DMS79 (cell line): ENCODE results near the gene EVA1C.
"Not testable (repeated sequence)": the region's sequence is repeated elsewhere in the genome, so short reads cannot be mapped to it uniquely, and the experiment has no call there.

Experiments
- DNase-seq: peaks from one replicate; lab custom pipeline; 2025; lab: John Stamatoyannopoulos, UW

The EVA1C gene

DNA sequence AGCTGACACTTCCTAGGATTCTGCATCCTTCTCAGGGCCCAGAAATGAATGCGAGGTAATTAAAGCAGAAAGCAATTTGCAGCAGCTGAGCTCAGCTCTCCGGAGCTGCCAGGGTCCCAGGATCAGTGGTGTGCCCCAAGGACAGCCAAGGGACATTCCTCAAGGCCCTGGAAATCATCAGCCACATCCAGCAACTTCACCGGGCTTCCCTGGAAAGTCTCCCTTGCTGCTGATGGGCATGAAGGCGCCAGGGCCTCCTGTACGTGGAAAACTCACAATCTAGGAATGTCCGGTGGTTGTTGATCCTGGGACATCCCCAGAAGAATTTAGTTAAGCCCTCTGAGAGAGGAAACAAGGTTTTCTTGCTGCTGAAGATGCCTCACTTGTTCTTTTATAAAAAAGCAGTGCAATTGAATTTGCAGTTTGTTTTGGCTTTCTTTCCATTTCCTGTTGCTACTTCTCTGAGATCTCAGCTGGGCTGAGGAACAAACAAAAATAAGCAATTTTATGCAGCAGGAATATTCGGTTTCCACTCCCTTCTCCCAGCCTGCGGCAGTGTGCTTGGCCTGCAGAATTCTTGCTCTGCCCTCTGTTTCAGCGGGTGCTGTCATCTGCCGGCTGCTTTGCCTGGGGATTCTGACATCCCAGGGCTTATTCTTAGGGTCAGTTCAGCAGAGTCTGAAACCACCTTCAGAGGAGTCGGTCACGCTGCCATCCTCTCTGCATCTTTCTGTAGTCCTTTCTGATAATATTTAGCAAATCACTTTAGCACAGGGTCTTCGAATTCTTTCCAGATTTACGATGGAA is 86.9 kb downstream of the EVA1C start:
- DNase-seq: no peak

DNA sequence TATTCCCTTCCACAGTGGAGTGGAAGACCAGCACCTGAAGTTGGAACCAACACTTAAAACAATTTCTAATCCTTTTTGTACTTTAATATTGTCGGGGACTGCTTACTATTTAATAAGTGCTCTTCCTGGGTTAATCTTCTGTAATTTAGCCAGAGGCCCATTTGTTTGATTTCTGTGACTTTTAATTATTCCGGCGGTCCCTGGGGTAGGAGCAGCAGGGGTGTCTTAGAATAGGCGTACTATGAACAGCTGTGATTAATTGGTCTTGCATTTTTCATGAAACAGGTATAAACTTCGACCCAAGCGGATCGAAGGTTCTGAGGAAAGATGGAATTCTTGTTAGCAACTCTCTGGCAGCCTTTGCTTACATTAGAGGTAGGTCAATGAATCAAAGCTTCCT is 91.1 kb downstream of the EVA1C start:
- not testable (repeated sequence) for DNase-seq

DNA sequence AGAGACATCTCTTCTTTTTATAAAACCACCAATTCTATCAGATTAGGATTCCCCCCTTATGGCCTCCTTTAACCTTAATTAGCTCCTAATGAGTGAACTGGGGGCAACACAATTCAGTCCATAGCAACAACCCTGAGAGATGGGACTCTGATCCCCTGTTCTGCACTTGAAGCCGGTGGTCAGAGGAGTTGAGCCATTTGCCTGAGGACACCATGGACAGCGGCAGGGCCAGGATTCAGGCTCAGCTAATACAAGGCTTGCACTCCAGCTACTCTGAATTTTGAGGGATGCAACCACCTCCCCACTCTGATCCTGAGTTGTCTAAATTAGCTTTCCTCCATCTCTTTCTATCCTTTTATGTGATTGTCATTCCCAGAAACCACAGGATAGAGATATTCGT is 93.3 kb downstream of the EVA1C start:
- not testable (repeated sequence) for DNase-seq

DNA sequence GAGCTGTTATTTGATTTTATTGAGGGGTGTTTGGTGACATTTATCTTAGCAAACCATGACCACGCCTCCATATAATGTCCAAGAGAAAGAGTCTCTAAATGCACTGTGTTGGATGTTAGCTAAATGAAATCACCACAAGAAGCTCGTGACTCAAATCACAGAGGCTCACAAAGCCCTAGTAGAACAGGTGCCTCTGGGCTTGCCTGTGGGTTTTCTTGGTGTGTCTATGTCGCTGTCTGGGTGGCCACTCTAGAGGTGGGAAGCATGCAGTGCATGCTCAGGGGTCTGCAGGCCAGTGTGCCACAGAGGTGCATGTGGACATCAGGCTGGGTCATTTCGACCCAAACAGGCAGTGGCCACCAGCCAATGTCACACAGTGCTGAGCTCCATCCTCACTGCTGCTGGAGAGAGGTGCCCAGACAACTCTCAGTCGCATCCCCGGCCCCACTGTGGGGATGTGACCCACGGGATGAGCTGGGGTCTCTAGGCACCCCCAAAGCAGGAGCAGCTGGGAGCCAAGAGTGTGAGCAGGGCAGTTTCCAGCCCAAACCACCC is 94.0 kb downstream of the EVA1C start:
- not testable (repeated sequence) for DNase-seq

DNA sequence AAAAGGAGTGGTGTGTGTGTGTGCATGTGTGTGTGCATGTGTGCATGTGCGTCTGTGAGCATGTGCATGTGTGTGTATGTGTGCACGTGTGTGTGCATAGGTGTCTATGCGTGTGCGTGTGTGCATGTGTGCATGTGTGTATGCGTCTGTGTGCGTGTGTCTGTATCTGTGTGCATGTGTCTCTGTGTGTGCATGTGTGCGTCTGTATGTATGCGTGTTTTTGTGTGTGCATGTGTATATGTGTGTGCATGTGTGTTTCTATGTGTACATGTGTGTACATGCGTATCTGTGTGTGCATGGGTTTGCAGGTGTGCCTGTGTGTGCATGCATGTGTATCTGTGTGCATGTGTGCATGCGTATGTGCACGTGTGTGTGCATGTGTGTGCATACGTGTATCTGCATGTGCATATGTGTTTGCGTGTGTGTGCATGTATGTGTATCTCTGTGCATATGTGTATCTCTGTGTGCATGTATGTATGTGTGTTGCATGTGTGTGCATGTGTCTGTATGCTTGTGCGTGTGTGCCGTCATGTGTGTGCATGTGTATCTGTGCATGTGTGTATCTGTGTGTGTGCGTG is 94.9 kb downstream of the EVA1C start:
- no peak for DNase-seq

DNA sequence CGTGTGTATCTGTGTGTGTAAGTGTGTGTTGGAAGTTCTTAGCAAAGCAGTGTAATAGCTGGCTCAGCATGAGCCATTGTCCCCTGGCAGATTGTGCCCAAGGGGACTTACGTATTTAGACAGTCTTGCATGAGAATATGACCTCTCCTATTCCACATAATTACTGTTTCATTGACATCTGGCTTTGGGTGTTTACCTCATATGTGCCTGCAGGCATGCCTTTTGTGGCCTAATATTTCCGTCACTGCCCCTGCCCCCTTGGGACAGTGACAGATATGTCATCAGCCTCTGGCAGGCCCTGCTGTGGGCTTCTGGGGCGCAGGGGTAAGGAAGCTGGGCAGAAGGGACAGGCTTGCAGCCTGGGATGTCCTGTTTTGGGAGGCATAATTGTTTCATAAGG is 95.5 kb downstream of the EVA1C start:
- DNase-seq: not testable (repeated sequence)

DNA sequence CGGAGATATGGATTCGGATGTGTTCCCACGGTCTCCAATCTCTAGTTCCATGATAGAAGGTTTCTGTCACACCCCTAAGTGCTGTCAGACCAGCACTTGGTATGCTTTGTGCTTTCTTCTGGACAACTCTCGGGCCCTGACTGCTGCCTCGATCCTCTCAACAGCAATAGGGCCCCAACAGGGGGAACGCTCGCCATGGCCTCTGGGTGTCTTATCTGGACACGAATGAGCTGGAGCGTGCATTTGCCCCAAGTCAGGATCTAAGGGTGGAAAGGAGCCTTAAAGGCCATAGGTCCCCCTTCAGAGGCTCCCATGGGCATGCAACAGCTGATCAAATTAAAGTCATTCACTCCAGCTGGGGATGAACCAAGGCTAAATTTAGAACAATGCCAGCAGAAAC is 96.1 kb downstream of the EVA1C start:
- no peak for DNase-seq

DNA sequence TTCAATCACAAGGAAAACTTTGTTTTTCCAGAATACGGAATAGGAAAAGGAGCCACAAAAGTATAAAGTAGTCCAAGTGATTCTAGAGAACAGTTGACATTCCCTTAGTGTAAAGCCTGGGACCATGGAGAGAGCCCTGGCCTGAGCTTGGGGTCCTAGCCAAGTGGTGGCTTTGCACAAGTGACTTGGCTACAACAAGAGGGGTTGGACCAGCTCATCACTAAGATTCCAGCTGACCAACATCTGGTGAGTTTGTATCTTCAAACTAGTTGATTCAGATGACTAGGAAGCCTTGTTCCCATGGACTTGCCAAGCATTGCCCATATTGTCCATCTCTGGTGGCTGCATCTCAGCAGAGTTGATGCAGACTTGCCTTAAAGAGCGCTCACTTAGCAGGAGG is 96.5 kb downstream of the EVA1C start:
- not testable (repeated sequence) for DNase-seq

DNA sequence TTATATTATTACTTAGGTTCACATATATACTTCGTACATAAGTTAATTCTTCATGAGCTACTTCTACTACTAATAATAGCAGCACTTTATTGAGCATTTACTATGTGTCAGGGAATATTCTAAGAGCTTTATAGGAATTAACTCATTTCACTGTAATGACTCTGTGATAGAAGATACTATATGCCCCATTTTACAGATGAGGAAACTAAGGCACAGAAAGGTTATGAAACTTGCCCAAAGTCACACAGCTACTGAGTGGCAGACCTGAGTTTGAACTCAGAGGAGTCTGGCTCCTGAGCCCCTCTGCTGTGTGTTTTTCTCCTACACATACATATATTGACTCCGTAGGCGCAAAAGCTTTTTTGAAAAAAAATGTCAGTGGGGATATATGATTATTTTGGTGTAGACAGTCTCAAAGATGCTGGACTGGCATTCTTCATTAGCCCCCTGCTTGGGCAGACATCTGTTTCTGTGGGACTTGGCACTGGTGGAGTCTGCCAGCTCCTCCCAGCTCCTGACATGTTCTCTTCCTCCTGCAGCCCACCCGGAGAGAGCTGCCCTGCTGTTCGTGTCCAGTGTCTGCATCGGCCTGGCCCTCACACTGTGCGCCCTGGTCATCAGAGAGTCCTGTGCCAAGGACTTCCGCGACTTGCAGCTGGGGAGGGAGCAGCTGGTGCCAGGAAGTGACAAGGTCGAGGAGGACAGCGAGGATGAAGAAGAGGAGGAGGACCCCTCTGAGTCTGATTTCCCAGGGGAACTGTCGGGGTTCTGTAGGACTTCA is 102.0 kb downstream of the EVA1C start:
- DNase-seq: no peak

DNA sequence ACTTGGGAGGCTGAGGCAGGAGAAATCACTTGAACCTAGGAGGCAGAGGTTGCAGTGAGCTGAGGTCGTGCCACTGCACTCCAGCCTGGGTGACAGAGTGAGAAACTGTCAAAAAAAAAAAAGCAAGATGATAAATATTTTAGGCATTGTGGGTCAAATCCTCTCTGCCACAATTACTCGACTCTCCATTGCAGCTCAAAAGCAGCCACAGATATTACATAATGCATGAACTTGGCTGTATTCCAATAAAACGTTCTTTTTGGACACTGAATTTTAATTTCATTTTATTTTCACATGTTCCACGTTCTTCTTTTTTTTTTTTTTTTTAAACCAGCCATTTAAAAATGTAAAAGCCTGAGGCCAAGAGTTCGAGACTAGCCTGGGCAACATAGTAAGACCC is 103.4 kb downstream of the EVA1C start:
- DNase-seq: no peak

DNA sequence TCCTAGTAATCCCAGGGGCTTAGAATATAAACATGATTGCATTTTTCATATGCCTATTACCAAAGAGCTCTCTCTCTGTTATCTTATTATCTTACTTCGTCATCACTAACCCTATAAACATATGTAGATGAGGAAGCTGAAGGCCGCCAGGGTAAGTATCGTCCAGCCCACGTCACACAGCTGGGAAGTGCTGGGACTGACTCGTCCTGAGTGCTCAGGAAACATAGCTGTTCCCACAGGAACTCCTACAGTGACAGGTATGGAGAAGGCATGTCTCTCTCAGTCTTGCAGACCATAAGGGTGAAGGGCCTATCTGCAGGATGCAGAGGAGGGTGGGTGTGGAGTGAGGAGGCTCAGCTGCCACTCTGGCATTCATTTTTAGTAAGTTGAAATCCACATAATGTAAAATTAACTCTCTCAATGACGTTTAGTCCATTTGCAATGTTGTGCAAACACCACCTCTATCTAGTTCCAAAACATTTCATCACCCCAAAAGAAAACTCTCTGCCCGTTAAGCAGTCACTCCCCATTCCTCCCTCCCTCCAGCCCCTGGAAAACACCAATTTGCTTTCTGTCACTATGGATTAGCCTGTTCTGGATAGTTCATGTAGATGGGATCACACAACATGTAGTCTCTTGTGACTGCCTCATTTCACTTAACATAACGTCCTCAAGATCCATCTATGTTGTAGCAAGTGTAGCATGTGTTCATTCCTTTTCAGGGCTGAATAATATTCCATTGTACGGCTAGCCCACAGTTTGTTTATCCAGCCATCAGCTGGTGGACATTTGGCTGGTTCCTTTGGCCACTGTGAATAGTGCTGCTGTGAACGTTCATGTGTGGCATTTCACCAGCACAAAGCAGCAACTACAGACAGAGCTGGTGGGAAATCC is 104.5 kb downstream of the EVA1C start:
- DNase-seq: no peak

DNA sequence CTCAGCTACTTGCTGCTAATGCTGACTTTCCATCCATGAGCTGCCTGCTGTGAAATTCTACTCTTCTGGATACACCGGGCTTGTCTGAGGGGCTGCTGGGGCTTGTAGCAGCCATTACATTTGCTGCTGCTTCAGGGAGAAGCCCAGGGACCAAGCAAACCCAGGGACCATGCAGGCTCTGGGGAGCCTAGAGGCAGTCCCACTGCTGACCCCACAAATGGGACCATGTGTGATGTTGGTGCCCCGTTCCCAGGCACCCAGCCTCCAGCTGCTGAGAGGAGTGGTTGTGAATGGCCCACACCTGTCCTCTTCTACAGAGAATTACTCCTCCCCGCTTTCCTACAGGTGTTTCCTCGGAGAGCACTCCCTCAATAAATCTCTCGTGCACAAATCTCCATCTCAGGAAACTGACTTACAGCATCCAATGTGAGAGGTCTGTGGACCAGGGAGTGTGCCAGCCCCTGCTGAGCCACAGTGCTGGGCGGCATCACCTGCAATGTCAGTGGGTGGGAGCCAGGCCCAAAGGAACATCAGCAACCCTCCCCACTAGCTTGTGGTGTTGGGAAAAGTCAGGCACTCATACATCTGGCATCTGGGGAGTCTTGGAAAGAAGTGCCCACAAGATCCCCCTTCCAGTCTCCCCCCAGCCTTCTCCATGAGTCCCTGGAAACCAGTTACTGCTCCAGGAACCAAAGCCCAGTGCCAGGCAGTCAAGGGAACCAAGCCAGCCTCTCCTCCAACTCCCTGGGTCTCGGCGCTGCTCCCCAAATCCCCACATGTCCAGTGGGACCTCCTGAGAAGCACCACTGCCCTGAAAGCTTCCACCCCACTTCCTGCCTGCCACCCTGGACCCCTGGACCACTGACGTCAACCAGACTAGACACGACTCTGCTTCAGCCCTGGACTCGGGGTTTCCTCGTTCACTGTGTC is 107.7 kb downstream of the EVA1C start:
- DNase-seq: no peak

DNA sequence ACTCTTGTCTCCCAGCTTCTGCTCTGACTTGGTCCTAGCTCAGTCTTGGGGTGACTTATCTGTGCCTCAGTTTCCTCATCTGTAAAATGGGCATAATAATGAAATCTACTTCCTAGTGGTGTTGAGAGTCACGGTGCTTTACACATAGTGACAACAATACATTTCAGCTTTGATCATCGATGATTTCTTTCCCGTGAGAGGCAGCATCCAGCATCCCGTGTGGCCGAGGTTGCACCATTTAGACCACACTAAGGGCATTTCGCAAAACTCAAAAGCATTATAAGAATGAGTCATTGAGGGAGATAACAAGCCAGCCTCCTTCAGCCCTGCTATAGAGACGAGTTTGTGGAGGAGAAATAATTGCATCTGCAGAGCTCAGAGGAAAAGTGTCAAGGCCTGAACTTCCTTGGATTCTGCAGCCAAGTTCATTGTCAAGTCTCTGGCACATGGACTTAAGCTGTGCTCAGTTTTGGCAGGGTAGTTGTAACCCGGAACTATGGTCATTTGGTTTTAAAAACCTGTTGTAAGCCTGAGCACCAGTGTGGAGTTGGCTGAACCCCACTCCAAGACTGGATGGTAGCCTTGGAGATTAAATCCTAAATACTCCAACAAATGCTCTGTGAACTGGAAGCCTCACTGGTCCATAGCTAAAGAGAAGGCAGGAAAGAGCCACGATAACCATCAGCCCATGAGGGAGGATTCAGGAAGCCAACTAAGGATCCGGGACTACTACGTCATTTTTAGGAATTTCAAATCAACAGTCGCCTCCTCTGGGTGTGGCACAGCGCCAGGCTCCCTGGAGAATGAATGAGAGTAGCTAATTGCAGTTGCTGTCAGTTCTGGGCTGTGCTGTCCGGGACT is 108.6 kb downstream of the EVA1C start:
- peak; percentile 17 for DNase-seq

DNA sequence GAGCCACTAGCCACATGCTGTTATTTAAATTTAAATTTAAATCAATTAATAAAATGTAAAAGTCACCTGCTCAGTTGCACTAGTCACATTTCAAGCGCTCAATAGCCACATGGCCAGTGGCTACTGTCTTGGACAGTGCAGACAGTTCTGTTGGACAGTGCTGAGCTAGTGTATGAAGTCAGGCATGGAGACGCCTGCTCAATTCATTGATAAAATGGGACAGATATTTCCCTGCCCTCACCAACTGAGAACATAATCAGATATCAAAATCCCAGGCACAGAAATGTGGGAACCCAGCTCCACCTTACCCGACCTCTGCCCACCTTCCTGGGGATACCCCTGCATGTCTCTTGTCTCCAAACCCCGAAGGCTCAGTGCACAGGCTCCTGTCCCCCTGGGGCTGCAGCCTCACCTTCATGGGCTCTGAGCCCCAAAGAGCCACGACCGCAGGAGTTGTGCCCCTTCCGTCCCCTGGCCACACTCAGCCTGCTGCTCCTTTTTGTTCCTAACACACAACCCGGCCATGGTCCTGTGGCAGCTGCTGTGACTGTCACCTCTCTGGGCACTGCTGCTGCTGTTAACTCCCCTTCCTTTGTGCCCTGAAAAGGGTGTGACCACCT is 109.3 kb downstream of the EVA1C start:
- DNase-seq: no peak

DNA sequence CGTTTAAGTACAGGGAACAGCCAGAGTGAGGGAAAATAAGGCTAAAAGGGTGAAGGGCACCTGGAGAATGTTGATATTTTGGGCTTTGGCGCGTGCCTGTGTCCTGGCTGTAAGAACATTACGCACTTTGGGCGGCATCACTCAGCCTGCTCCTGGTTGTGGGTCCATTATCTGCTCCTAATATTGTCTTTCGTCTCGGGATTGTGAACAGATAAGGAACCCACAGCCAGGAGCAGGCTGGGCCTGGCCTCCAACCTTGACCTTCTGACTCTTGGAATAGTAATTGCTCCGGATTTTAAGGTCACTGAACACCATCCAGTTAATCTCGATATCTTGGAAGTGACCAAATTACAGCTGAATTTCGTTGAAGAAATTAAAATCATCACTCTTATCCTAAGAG is 111.0 kb downstream of the EVA1C start:
- DNase-seq: no peak

DNA sequence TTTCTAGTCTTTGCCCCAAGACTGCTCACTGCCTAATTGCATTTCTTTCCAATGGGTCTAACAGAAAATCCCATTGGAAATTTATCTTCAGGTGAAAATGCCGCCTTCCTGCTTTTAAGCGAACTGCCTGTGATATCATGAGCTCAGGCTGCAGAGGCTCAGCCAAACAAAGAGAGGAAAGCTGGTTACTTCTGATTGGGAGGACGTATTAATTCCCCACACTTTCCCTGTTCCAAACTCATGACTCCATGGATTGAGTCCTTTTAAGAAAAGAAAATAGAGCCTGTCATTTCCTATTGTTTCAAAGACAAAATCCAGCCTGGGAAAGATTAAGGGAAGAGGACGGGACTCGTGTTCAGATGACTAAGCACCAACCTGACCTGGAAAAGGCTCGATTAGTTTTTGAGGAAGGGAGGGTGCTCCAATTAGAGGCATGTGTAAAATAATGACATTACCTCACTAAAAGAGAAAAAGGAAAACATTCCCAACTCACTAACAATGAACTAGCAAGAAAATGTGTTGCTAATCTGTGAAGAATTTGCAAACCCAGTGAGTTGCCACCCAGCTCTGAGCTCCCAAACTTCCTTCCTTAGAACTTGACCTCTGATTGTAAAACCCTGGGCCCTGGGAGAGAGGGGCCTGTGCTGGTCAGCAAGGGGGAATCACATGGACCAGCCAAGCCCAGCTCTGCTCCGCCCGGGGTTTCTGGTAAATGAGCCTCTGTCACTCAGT is 111.6 kb downstream of the EVA1C start:
- DNase-seq: no peak

DNA sequence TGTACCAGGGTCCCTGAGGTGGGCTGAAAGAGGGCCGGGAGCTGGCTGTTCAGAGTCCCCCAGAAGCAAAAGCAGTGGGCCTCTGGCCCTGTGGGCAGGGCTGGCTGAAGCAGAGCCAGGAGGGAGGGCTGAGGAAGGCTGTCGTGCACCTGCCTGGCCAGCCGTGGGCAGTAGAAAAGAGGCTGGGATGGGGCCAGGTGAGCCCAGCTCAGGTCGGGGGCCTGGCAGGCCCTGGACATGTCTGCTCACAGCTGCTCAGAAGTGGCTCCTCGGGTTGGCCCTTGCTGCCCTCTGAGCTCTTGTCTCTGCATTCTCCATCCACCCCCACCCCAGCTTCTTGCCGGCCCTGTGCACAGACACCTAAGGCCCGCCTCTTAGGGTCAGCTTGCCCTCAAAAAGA is 112.8 kb downstream of the EVA1C start:
- DNase-seq: no peak

DNA sequence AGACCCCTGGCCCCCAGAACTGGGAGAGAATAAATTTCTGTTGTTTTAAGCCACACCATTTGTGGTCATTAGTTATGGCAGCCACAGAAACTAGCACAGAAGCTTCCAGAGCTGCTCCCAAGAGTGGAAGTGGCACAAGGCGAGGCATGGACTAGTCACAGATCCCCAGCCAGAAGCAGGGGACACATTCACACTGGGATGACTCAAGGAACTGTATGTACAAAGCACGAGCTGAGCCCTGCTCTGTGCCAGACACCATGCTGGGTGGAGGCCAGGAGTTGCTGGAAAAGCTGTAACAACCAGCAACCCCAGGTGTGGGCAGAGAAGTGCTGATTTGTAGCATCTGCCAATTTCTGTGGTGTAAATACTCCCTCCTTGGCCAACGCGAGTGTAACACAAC is 117.2 kb downstream of the EVA1C start:
- no peak for DNase-seq
